Neutrophil (primary cell): Measurements from ENCODE around the gene POC1A.

Experiments
- H3K27ac ChIP-seq: fragments of 200-600 bp; sonication (generic); 2 replicates; pipeline ENCODE4 v1.5.1; 2016; ENCODE audit warnings: mild to moderate bottlenecking, moderate library complexity
- H3K27me3 ChIP-seq: fragments of 200-600 bp; sonication (generic); 2 replicates; pipeline ENCODE4 v1.6.0; 2016; ENCODE audit warnings: mild to moderate bottlenecking
- H3K36me3 ChIP-seq: fragments of 200-600 bp; sonication (generic); 2 replicates; pipeline ENCODE4 v1.5.1; 2017
- H3K4me1 ChIP-seq, 2 experiments: fragments of 200-600 bp in 1 of 2; sonication (generic) in 1 of 2; 1 replicate in 1 of 2; 2 replicates in 1 of 2; pipeline versions ENCODE4 v1.5.1 to v1.6.1; 2013 to 2016; ENCODE audit warnings: low read depth in 1 of 2, low read length in 1 of 2, mild to moderate bottlenecking in 1 of 2, moderate library complexity in 1 of 2; ENCODE audit not compliant: control insufficient read depth in 1 of 2, insufficient read depth in 1 of 2
- H3K4me3 ChIP-seq, 2 experiments: fragments of 200-600 bp in 1 of 2; sonication (generic) in 1 of 2; 1 replicate in 1 of 2; 2 replicates in 1 of 2; pipeline ENCODE4 v1.5.1; 2013 to 2016; ENCODE audit warnings: low read depth in 1 of 2, low read length in 1 of 2, mild to moderate bottlenecking in 1 of 2, moderate library complexity in 1 of 2
- H3K9me3 ChIP-seq: fragments of 200-600 bp; sonication (generic); 2 replicates; pipeline ENCODE4 v1.5.1; 2016
- TF ChIP-seq, protein P1 (sequence below): fragments of 200-600 bp; sonication (generic); IDR thresholded peaks from 2 replicates; pipeline ENCODE4 v1.5.1; 2016; ENCODE audit warnings: antibody characterized with exemption

The POC1A gene

DNA sequence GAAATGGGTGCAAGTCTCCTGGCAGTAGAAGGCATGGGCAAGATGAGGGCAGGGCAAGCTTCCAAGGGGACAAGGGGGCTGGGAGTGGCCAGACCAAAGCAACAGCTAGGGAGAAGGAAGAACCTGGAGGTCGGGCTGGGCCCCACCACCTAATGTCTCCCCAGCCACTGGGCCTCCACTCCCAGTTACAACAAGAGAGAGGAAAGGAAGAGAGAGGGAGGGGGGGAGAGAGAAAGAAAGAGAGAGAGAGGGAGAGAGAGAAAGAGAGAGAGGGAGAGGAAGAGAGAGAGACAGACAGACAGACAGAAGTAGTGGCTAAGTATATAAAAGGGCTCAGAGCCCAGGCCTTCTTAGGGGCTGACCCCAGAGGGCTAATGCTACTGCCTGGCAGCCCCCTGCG lies 104.7 kb downstream of the POC1A start:
- no peaks in the 10 kb centered on the region for H3K27me3 ChIP-seq
- H3K4me1 ChIP-seq = peaks cover 29 to 33% of the 10 kb centered on the region in 2 experiments
- H3K4me3 ChIP-seq = no peak overlapping the region
- H3K27ac ChIP-seq = no peak overlapping the region
- TF ChIP-seq, protein P1, sequence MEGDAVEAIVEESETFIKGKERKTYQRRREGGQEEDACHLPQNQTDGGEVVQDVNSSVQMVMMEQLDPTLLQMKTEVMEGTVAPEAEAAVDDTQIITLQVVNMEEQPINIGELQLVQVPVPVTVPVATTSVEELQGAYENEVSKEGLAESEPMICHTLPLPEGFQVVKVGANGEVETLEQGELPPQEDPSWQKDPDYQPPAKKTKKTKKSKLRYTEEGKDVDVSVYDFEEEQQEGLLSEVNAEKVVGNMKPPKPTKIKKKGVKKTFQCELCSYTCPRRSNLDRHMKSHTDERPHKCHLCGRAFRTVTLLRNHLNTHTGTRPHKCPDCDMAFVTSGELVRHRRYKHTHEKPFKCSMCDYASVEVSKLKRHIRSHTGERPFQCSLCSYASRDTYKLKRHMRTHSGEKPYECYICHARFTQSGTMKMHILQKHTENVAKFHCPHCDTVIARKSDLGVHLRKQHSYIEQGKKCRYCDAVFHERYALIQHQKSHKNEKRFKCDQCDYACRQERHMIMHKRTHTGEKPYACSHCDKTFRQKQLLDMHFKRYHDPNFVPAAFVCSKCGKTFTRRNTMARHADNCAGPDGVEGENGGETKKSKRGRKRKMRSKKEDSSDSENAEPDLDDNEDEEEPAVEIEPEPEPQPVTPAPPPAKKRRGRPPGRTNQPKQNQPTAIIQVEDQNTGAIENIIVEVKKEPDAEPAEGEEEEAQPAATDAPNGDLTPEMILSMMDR = no peak
- H3K36me3 ChIP-seq = no peaks in the 10 kb centered on the region
- no peaks in the 10 kb centered on the region for H3K9me3 ChIP-seq

DNA sequence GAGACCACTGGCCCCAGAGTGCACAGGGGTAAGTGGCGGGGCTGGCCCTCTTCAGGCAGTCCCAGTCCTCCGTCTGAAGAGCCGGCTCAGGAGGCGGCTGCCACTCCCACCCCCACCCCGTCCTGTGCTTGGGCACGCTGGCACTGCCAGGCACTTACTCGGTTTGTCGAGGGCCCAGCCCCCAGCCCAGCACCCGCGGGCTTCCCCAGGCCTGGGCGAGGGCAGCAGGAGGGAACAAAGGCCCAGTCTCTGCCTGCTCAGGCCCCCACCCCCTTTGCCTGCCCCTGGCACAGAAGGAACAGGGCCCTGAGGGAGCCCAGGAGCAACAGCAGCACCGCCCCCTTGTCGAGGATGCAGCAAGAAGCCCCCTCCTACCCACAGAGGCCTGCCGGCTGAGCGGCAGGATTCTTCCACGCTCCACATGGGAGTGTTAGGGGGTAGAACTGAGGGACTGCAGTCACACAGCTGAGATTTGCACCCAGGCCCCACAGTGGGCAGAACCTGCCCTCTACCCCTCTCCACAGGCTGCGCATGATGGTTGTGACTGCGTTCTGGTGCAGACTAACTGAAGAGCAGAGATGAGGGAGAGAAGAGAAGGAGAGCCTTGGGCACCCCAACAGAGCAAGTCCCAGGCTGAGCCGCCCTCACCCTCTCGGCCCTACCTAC lies 106.8 kb downstream of the POC1A start:
- TF ChIP-seq, protein P1 = no peak
- Histone ChIP-seq H3K27me3 (no peaks in the 10 kb centered on the region), H3K36me3 (no peaks in the 10 kb centered on the region), H3K4me3 (no peak overlapping the region), H3K9me3 (no peaks in the 10 kb centered on the region), H3K4me1 (peaks cover 8 to 12% of the 10 kb centered on the region in 2 experiments), H3K27ac (no peak overlapping the region)

DNA sequence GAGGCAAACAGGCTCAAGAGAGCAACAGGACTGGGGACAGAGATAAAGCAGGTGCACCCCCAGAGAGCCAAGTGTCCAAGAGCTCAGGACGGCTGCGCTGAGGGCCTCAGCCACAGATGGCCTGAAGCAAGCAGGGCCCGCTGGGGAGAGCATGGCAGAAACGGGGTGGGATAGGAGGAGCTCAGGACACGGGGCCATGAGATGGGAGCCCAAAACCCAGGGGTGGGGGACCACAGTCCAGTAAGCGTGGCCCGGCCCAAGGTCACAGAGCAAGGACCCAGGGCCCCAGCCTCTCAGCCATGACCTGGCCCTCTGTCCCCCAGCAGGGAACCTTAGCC lies 107.4 kb downstream of the POC1A start:
- H3K4me3 ChIP-seq = no peak overlapping the region
- no peaks in the 10 kb centered on the region for H3K9me3 ChIP-seq
- H3K4me1 ChIP-seq = peaks cover 3 to 6% of the 10 kb centered on the region in 2 experiments
- H3K27me3 ChIP-seq = no peaks in the 10 kb centered on the region
- no peak overlapping the region for H3K27ac ChIP-seq
- no peaks in the 10 kb centered on the region for H3K36me3 ChIP-seq
- TF ChIP-seq, protein P1 = no peak

DNA sequence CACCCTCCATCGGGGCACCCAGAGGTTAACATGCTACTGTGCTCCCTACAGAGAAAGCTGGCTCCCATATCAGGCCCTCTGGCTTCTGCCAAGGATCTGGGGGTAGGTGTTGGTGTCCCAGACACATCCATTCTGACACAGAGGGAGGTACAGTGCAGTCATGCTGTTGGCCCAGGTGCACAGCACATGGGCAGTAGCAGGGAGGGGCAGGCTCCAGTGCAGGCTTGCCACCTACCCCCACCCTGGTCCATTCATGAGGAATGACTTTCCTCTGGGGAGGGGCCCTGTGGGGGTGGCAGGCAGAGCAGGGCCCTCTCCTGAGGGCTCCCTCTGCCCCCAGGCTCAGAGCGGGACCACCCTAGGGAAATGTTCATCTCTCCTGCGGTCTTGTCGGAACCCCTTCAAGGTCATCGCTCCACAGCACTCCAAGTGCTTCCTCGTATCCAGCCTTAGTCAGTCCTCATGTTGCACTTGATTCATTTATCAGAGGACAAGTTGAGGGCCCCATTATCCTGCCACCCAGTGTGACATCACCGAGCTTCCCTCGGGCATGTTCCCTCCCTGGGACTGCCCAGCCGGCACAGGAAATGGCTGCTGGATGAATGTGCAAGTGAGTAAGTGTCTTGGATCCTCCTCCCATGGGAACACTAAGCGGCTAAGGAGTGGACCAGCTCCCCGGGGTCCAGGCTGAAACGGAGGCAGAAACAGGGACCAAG lies 107.9 kb downstream of the POC1A start:
- Histone ChIP-seq H3K9me3 (no peaks in the 10 kb centered on the region), H3K27ac (no peak overlapping the region)

DNA sequence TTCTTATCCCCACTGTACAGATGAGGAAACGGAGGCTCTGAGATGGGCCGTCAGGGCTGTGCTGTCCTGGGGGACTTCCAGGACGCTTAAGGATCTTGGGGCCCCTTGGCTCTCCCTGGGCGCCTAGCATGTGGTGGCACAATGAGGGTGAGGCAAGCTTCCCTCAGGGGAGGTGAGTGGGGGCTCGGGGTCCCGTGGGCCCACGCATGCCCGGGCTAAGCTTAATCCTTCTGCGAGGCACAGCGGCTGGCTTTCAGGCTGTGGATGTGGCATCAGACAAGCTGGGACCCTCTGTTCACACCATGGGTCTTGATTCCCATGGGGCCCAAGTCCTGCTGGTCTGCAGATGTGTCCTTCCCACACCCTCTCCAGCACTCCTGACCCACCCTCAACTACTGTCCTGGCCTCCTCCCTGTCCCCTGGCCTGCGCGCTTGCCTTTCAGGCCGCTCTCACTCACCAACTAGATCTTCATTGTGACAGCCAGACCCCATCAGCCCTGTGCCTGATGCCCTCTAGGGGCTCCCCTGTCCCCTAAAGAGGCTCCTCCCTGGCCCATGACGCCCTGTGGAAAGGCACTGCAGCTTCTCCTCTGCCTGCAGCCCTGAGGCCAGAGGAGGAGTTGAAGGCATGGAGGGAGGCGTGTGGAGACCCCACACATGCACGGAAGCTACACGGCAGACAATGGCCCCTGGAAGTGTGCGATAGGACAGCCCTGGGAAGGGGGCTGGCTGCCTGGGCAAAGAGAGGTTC lies 109.2 kb downstream of the POC1A start:
- Histone ChIP-seq H3K27me3 (no peaks in the 10 kb centered on the region), H3K4me1 (no peaks in the 10 kb centered on the region), H3K27ac (no peak overlapping the region), H3K4me3 (no peak overlapping the region), H3K9me3 (no peaks in the 10 kb centered on the region), H3K36me3 (no peaks in the 10 kb centered on the region)
- TF ChIP-seq, protein P1 = no peak

More for the DNA sequence above, 107.9 kb downstream of the POC1A start:
- Histone ChIP-seq H3K36me3 (no peaks in the 10 kb centered on the region), H3K4me1 (peaks cover 0 to 1% of the 10 kb centered on the region in 2 experiments), H3K27me3 (no peaks in the 10 kb centered on the region), H3K4me3 (no peak overlapping the region)
- TF ChIP-seq, protein P1 = no peak
